Liver (tissue), 9 donors: Measurements from ENCODE around the gene CACNA1C. TPM values are rescaled to one million over a fixed set of nuclear protein-coding genes. Genes with fewer than 3 reads are reported as not detected.

Experiments
- DNase-seq: peaks from one replicate; pipeline ENCODE4 v3.0.0-alpha.2; 2017; ENCODE audit warnings: low spot score
- H3K27ac ChIP-seq, 2 donors: one replicate each; pipeline ENCODE4 v1.7.0; 2013; ENCODE audit warnings: inconsistent platforms in 2 of 2, low read length in 2 of 2, control low read depth in 1 of 2, low read depth in 1 of 2, mild to moderate bottlenecking in 1 of 2
- H3K27me3 ChIP-seq, 4 donors: one replicate each; pipeline versions ENCODE4 v1.6.1 to v1.7.0; 2013; ENCODE audit warnings: low read length in 3 of 4, inconsistent platforms in 1 of 4, mild to moderate bottlenecking in 1 of 4, moderate library complexity in 1 of 4; ENCODE audit not compliant: control insufficient read depth in 4 of 4, insufficient read depth in 4 of 4
- H3K36me3 ChIP-seq, 4 donors: one replicate each; pipeline versions ENCODE4 v1.6.1 to v1.7.0; 2013; ENCODE audit warnings: low read length in 3 of 4, mild to moderate bottlenecking in 3 of 4, low read depth in 1 of 4, moderate library complexity in 1 of 4; ENCODE audit not compliant: control insufficient read depth in 4 of 4, insufficient read depth in 3 of 4
- H3K4me1 ChIP-seq, 4 donors: one replicate each; pipeline versions ENCODE4 v1.6.1 to v1.7.0; 2013; ENCODE audit warnings: low read length in 3 of 4, mild to moderate bottlenecking in 3 of 4, moderate library complexity in 1 of 4; ENCODE audit not compliant: control insufficient read depth in 4 of 4, insufficient read depth in 4 of 4
- H3K4me3 ChIP-seq, 3 donors: one replicate each; pipeline versions ENCODE4 v1.6.1 to v1.7.0; 2013; ENCODE audit warnings: low read length in 3 of 3, control low read depth in 1 of 3, low read depth in 1 of 3, mild to moderate bottlenecking in 1 of 3
- H3K9ac ChIP-seq, 2 donors: one replicate each; pipeline ENCODE4 v1.7.0; 2013; ENCODE audit warnings: low read length in 2 of 2, mild to moderate bottlenecking in 2 of 2, moderate library complexity in 2 of 2, control low read depth in 1 of 2, low read depth in 1 of 2
- H3K9me3 ChIP-seq, 4 donors: one replicate each; pipeline versions ENCODE4 v1.6.1 to v1.7.0; 2013; ENCODE audit warnings: low read length in 3 of 4; ENCODE audit not compliant: control insufficient read depth in 4 of 4
- CTCF ChIP-seq: fragments of 150-350 bp; IDR thresholded peaks from 2 replicates; pipeline ENCODE4 v1.5.1; 2017; ENCODE audit warnings: improper control_type of control experiment, low read depth, low read length; ENCODE audit not compliant: missing input control
- FOXA2 ChIP-seq: IDR thresholded peaks from 2 replicates; pipeline ENCODE4 v1.6.1; 2016; ENCODE audit warnings: antibody characterized with exemption
- HNF4G ChIP-seq: IDR thresholded peaks from 2 replicates; pipeline ENCODE4 v1.6.1; 2016; ENCODE audit warnings: antibody characterized with exemption
- JUND ChIP-seq, 2 donors: IDR thresholded peaks; 2 replicates each; pipeline ENCODE4 v1.6.1; 2016; ENCODE audit warnings: antibody characterized with exemption in 2 of 2
- NR2F2 ChIP-seq: IDR thresholded peaks from 2 replicates; pipeline ENCODE4 v1.6.1; 2016; ENCODE audit warnings: antibody characterized with exemption
- RAD21 ChIP-seq, 2 donors: IDR thresholded peaks; 2 replicates each; pipeline ENCODE4 v1.6.1; 2016; ENCODE audit warnings: antibody characterized with exemption in 2 of 2, mild to moderate bottlenecking in 2 of 2
- REST ChIP-seq: IDR thresholded peaks from 2 replicates; pipeline ENCODE4 v1.6.1; 2016; ENCODE audit warnings: antibody characterized with exemption, mild to moderate bottlenecking
- RXRA ChIP-seq, 2 donors: IDR thresholded peaks; 2 replicates each; pipeline ENCODE4 v1.6.1; 2017 to 2018; ENCODE audit warnings: antibody characterized with exemption in 2 of 2, mild to moderate bottlenecking in 1 of 2
- YY1 ChIP-seq: IDR thresholded peaks from 2 replicates; pipeline ENCODE4 v1.6.1; 2016; ENCODE audit warnings: antibody characterized with exemption, mild to moderate bottlenecking
- ZBTB33 ChIP-seq: IDR thresholded peaks from 2 replicates; pipeline ENCODE4 v1.6.1; 2016; ENCODE audit warnings: antibody characterized with exemption
- WGBS: extraction: QIAGEN DNeasy Blood & Tissue Kit; methylation state at CpG from one replicate; pipeline ENCODE4 v1.1.7; 2013; 5-methylcytosine and 5-hydroxymethylcytosine counted together
- polyA plus RNA-seq, 2 donors: library from polyadenylated mRNA; stranded (reverse) in 1 of 2; unstranded in 1 of 2; fragments of 200-250 nt in 1 of 2; fragments of >200 nt in 1 of 2; fragmentation: Nextera tagmentation in 1 of 2; extraction: Ambion mirVana in 1 of 2; gene quantifications; one replicate each; pipeline versions ENCODE4 v1.2.1 to v1.2.3, GENCODE V29; 2013 to 2015
- total RNA-seq, 2 donors: library from RNA; depleted of rRNA; stranded (reverse); fragments of >200 nt; gene quantifications; one replicate each; pipeline ENCODE4 v1.2.3, GENCODE V29; 2014
- donor health status: healthy.
- donor health status: healthy.
- donor health status: healthy.
- donor health status: healthy.
- donor health status: healthy.

Gene CACNA1C
- total and polyA plus RNA-seq, 4 donors: 0.23 to 1.9 (median 0.41) TPM

- TF ChIP-seq ZBTB33: no peak
- no peak for TF ChIP-seq CTCF
Observed at GRCh38 chr12:2120982-2121758, 68.4 kb downstream of the CACNA1C start (continued).

- Histone ChIP-seq H3K27ac (no peak overlapping the region), H3K4me1 (no peaks in the 10 kb centered on the region), H3K36me3 (no peaks in the 10 kb centered on the region), H3K27me3 (peaks cover 0 to 2% (median 0%) of the 10 kb centered on the region in 4 donors), H3K9me3 (no peaks in the 10 kb centered on the region), H3K9ac (no peak overlapping the region), H3K4me3 (no peak overlapping the region)
- DNase-seq: no peak
- WGBS: 93% methylated on average over 13 of the region's 13 CpGs
- TF ChIP-seq HNF4G: no peak
- no peak for TF ChIP-seq CTCF
- no peak for TF ChIP-seq REST
- TF ChIP-seq JUND (IDR thresholded peaks at IDR 0.05): no peak
- no peak for TF ChIP-seq YY1
- no peak for TF ChIP-seq RAD21 (IDR thresholded peaks at IDR 0.05)
- no peak for TF ChIP-seq FOXA2
- TF ChIP-seq NR2F2: no peak
- TF ChIP-seq RXRA (IDR thresholded peaks at IDR 0.05): no peak
Observed at GRCh38 chr12:2124466-2125023, 71.8 kb downstream of the CACNA1C start.
